HepG2 (cell line): Measurements from ENCODE around the gene FIS1. TPM values are rescaled to one million over a fixed set of nuclear protein-coding genes. Genes with fewer than 3 reads are reported as not detected.

Source experiments
- GMEB2 ChIP-seq: IDR thresholded peaks from 2 replicates; pipeline ENCODE4 v1.6.1; 2016; ENCODE audit warnings: missing biosample characterization, missing genetic modification reagents, low read depth
- HIC2 ChIP-seq: sonication (generic); formaldehyde crosslinking; IDR thresholded peaks from 2 replicates; pipeline ENCODE4 v1.9.0; 2022; ENCODE audit warnings: low read depth, missing genetic modification reagents
- HOXA9 ChIP-seq: sonication (generic); formaldehyde crosslinking; IDR thresholded peaks from 2 replicates; pipeline ENCODE4 v1.8.1; 2022; ENCODE audit warnings: missing genetic modification reagents, mild to moderate bottlenecking, moderate library complexity, borderline replicate concordance
- KMT2A ChIP-seq: sonication (generic); formaldehyde crosslinking; IDR thresholded peaks from 2 replicates; pipeline ENCODE4 v1.4.0; 2020; ENCODE audit warnings: missing genetic modification reagents
- NFAT5 ChIP-seq: sonication (generic); formaldehyde crosslinking; IDR thresholded peaks from 2 replicates; pipeline ENCODE4 v1.4.0; 2020; ENCODE audit warnings: missing genetic modification reagents
- NFE2L2 ChIP-seq: fragments of 150-350 bp; IDR thresholded peaks from 2 replicates; pipeline ENCODE4 v1.6.1; 2014; ENCODE audit warnings: low read length
- NR0B2 ChIP-seq: sonication (generic); formaldehyde crosslinking; IDR thresholded peaks from 2 replicates; pipeline ENCODE4 v1.4.0; 2020; ENCODE audit warnings: mild to moderate bottlenecking, missing genetic modification reagents
- ZBTB26 ChIP-seq: IDR thresholded peaks from 2 replicates; pipeline ENCODE4 v1.6.1; 2016; ENCODE audit warnings: missing compliant biosample characterization, missing genetic modification reagents, borderline replicate concordance
- ZBTB44 ChIP-seq: sonication (generic); formaldehyde crosslinking; IDR thresholded peaks from 2 replicates; pipeline ENCODE4 v1.4.0; 2020; ENCODE audit warnings: missing genetic modification reagents
- ZBTB7A ChIP-seq: sonication (generic); formaldehyde crosslinking; IDR thresholded peaks from 2 replicates; pipeline ENCODE4 v1.8.0; 2022; ENCODE audit warnings: mild to moderate bottlenecking, missing genetic modification reagents
- ZMAT5 ChIP-seq: sonication (generic); formaldehyde crosslinking; IDR thresholded peaks from 2 replicates; pipeline ENCODE4 v1.5.0; 2020; ENCODE audit warnings: mild to moderate bottlenecking, low read depth, missing genetic modification reagents, borderline replicate concordance
- ZNF10 ChIP-seq: sonication (generic); formaldehyde crosslinking; IDR thresholded peaks from 2 replicates; pipeline ENCODE4 v1.4.0; 2020; ENCODE audit warnings: mild to moderate bottlenecking, low read depth, missing genetic modification reagents, borderline replicate concordance
- ZNF30 ChIP-seq: sonication (generic); formaldehyde crosslinking; IDR thresholded peaks from 2 replicates; pipeline ENCODE4 v1.5.0; 2020; ENCODE audit warnings: mild to moderate bottlenecking, missing genetic modification reagents
- ZNF33A ChIP-seq: sonication (generic); formaldehyde crosslinking; IDR thresholded peaks from 2 replicates; pipeline ENCODE4 v1.5.1; 2020; ENCODE audit warnings: missing genetic modification reagents, mild to moderate bottlenecking, moderate library complexity, borderline replicate concordance
- ZNF740 ChIP-seq: sonication (generic); formaldehyde crosslinking; IDR thresholded peaks from 2 replicates; pipeline ENCODE4 v1.4.0; 2020; ENCODE audit warnings: missing genetic modification reagents
- polyA plus RNA-seq, 8 experiments: library from polyadenylated mRNA; depleted of rRNA in 3 of 8; stranded (reverse) in 7 of 8; unstranded in 1 of 8; fragments of >200 nt; fragmentation: Illumina TruSeq in 4 of 8; extraction: Trizol in 4 of 8; gene quantifications; 2 replicates each; pipeline versions ENCODE4 v1.2.1 to v1.2.3, GENCODE V29; 2011 to 2016; ENCODE audit warnings: low read depth in 4 of 8, missing spikeins in 1 of 8, mixed read lengths in 1 of 8; ENCODE audit not compliant: insufficient read depth in 1 of 8
- total RNA-seq, 5 experiments: library from RNA; depleted of rRNA; stranded (reverse); fragments of >200 nt; fragmentation: Illumina TruSeq; extraction: Trizol; gene quantifications; 2 replicates each; pipeline ENCODE4 v1.2.3, GENCODE V29; 2016; ENCODE audit warnings: low read depth in 1 of 5

FIS1 gene
- total and polyA plus RNA-seq, 2 of the 13 experiments (the other 11 are each of a cell fraction or from before 2014, with no cell fraction given) = 97.5 to 101 TPM

GRCh38 chr7:101220295-101220694 is 24.6 kb downstream of the FIS1 start (continued):
- no peak for TF ChIP-seq NFAT5 (CRISPR knock-in tag)
- no peak for TF ChIP-seq HOXA9
- no peak for TF ChIP-seq ZBTB7A
- no peak for TF ChIP-seq ZBTB44 (CRISPR knock-in tag)
- no peak for TF ChIP-seq ZNF740 (CRISPR knock-in tag)
- no peak for TF ChIP-seq GMEB2 (CRISPR knock-in tag)
- TF ChIP-seq ZNF33A (CRISPR knock-in tag) = no peak
- no peak for TF ChIP-seq KMT2A
- no peak for TF ChIP-seq ZNF30 (CRISPR knock-in tag)
- TF ChIP-seq NFE2L2 = no peak
- no peak for TF ChIP-seq HIC2 (CRISPR knock-in tag)
- TF ChIP-seq NR0B2 (CRISPR knock-in tag) = no peak
- TF ChIP-seq ZMAT5 (CRISPR knock-in tag) = no peak
- TF ChIP-seq ZBTB26 (CRISPR knock-in tag) = no peak
- TF ChIP-seq ZNF10 (CRISPR knock-in tag) = no peak
